HEK293T (cell line): Measurements from ENCODE around the gene GCN1.

Source experiments
- CTCF ChIA-PET: fragments of 350-600 bp; formaldehyde crosslinking; extraction: SDS; loops from one replicate; lab custom pipeline; 2021; ENCODE audit warnings: antibody characterized with exemption, inconsistent platforms; lab: Yijun Ruan, JAX
- POLR2A ChIA-PET: fragments of 350-600 bp; formaldehyde crosslinking; extraction: SDS; loops from one replicate; lab custom pipeline; 2020; ENCODE audit warnings: antibody characterized with exemption, inconsistent platforms; lab: Yijun Ruan, JAX
- DNase-seq: peaks from one replicate; pipeline ENCODE4 v3.0.0; 2012; ENCODE audit warnings: mixed read lengths; ENCODE audit errors: extremely low spot score
- ARNT ChIP-seq: fragments of 450-650 bp; IDR thresholded peaks from 2 replicates; pipeline ENCODE4 v1.6.1; 2017; ENCODE audit warnings: mild to moderate bottlenecking
- BHLHE40 ChIP-seq: fragments of 450-650 bp; IDR thresholded peaks from 2 replicates; pipeline ENCODE4 v1.6.1; 2016; ENCODE audit warnings: mild to moderate bottlenecking, moderate library complexity, borderline replicate concordance
- CTBP1 ChIP-seq: fragments of 450-650 bp; IDR thresholded peaks from 2 replicates; pipeline ENCODE4 v1.6.1; 2016; ENCODE audit warnings: borderline replicate concordance
- ELF4 ChIP-seq: fragments of 450-650 bp; IDR thresholded peaks from 2 replicates; pipeline ENCODE4 v1.6.1; 2017; ENCODE audit warnings: antibody characterized with exemption
- FOXA1 ChIP-seq: fragments of 450-650 bp; IDR thresholded peaks from 2 replicates; pipeline ENCODE4 v1.6.1; 2016; ENCODE audit warnings: mild to moderate bottlenecking
- FOXK2 ChIP-seq: fragments of 450-650 bp; IDR thresholded peaks from 2 replicates; pipeline ENCODE4 v1.6.1; 2016; ENCODE audit warnings: mild to moderate bottlenecking
- FOXM1 ChIP-seq: fragments of 450-650 bp; IDR thresholded peaks from 2 replicates; pipeline ENCODE4 v1.6.1; 2017; ENCODE audit warnings: mild to moderate bottlenecking, borderline replicate concordance
- HDGF ChIP-seq: fragments of 450-650 bp; IDR thresholded peaks from 2 replicates; pipeline ENCODE4 v1.6.1; 2017; ENCODE audit warnings: antibody characterized with exemption, borderline replicate concordance
- L3MBTL2 ChIP-seq: fragments of 450-650 bp; conservative IDR thresholded peaks from 2 replicates; pipeline ENCODE4 v1.6.1; 2016; ENCODE audit warnings: mild to moderate bottlenecking
- LEF1 ChIP-seq: fragments of 450-650 bp; IDR thresholded peaks from 2 replicates; pipeline ENCODE4 v1.6.1; 2017; ENCODE audit warnings: mild to moderate bottlenecking, borderline replicate concordance
- NFRKB ChIP-seq: fragments of 450-650 bp; IDR thresholded peaks from 2 replicates; pipeline ENCODE4 v1.6.1; 2016; ENCODE audit warnings: mild to moderate bottlenecking, moderate library complexity
- SP1 ChIP-seq: fragments of 450-650 bp; IDR thresholded peaks from 2 replicates; pipeline ENCODE4 v1.6.1; 2017
- SUZ12 ChIP-seq: fragments of 450-650 bp; IDR thresholded peaks from 2 replicates; pipeline ENCODE4 v1.6.1; 2016; ENCODE audit warnings: mild to moderate bottlenecking
- TARDBP ChIP-seq: fragments of 450-650 bp; IDR thresholded peaks from 2 replicates; pipeline ENCODE4 v1.6.1; 2016
- ZNF384 ChIP-seq: fragments of 450-650 bp; IDR thresholded peaks from 2 replicates; pipeline ENCODE4 v1.6.1; 2016
- TF ChIP-seq, protein P1 (sequence below): fragments of 450-650 bp; IDR thresholded peaks from 2 replicates; pipeline ENCODE4 v1.6.1; 2016

GCN1 gene

DNA sequence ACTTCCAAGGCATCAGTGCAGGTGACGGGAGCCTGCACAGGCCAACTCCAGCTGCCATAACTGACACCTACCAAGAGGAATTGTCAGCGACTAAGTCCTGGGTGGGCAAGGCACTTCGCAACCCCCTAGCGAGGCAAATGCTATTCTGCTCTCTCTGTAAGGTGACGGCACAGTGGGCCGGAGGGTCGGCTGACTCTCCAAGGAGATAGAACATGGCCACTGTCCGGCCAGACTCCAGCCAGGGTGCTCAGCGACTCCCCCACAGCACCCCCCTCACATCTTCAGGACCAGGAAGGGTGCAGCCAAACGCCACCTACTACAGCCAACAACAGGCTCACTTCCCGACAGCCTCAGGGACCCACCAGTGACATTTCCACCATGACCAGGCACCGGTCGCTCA is 91.1 kb downstream of the GCN1 start:
- ChIA-PET CTCF (no interaction called here), POLR2A (interaction anchor here (0.8 kb wide), 1 partner anchor 12 kb away, joined by 3 read pairs; no protein-coding TSS in a partner anchor)
- no peak for DNase-seq

DNA sequence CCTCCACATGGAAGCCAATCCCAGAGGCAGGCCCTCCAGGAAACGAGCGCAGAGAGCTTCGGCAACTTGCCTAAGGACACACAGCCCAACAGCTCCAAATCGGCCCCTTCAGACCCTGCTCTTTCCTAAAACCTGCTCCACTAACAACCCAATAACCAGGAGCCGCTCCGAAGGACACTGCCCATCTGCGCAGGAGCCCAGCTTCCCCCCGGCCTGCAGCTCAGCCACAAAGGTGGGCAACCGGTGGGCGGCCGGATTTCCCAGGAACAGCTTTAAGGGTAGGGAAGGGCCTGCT is 91.5 kb downstream of the GCN1 start:
- TF ChIP-seq, protein P1, sequence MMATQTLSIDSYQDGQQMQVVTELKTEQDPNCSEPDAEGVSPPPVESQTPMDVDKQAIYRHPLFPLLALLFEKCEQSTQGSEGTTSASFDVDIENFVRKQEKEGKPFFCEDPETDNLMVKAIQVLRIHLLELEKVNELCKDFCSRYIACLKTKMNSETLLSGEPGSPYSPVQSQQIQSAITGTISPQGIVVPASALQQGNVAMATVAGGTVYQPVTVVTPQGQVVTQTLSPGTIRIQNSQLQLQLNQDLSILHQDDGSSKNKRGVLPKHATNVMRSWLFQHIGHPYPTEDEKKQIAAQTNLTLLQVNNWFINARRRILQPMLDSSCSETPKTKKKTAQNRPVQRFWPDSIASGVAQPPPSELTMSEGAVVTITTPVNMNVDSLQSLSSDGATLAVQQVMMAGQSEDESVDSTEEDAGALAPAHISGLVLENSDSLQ: no peak
- no peak for TF ChIP-seq BHLHE40
- no peak for DNase-seq
- ChIA-PET POLR2A (interaction anchor here (0.8 to 1.2 kb wide), 2 partner anchors 13 to 14 kb away, joined by 3 to 5 read pairs; no protein-coding TSS in a partner anchor), CTCF (no interaction called here)

More for the DNA sequence above, 91.1 kb downstream of the GCN1 start:
- TF ChIP-seq SUZ12 (no peak), HDGF (no peak), FOXA1 (no peak), L3MBTL2 (no peak), ZNF384 (no peak), FOXM1 (no peak), TARDBP (no peak), CTBP1 (no peak), NFRKB (no peak), BHLHE40 (no peak), FOXK2 (no peak)
- TF ChIP-seq, protein P1: no peak

DNA sequence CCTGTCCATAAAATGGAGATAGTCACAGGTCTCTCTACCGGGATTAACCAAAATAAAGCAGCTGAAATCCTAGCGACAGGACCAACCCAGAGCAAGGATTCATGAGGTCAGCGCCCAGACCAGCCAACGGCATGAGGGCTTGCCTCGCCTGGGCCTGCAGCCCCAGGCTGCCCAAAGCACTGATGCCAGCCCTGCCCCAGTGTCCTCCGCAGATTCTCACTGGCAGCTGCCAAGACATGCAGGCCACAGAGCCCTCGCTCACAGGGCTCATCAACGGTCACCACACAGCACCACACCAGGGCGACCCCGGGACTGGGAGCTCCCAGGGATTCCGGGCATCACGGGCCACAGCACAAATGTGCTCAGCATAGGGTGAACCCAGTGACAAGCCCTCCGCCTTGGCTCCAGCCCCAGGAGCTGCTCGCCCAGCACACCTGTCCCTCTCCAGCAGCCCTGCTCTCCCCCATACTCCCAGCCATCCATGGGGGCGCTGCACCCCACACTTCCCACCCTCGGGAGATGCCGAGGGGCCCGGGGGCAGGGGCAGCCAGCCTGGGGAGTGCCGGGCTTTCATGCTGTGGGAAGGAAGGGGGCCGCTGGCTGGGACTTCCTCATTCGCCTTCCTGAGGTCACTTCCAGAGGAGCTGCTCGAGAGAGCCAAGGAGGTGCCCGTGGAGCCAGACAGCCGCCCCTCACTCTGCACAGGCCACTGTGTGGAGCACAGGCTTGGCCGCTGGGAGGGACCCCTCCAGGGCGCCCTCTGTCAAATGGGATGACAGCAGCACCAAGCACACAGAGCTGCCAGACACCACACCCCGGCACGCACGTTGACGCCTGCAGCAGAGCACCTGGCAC is 92.1 kb downstream of the GCN1 start:
- POLR2A ChIA-PET: interaction anchor here (1.2 kb wide), 1 partner anchor 15 kb away, joined by 5 read pairs; no protein-coding TSS in a partner anchor
- CTCF ChIA-PET: no interaction called here
- no peak for TF ChIP-seq SP1
- no peak for TF ChIP-seq SUZ12
- TF ChIP-seq BHLHE40: no peak
- TF ChIP-seq FOXK2: no peak
- no peak for TF ChIP-seq CTBP1
- no peak for TF ChIP-seq TARDBP
- TF ChIP-seq, protein P1: no peak
- TF ChIP-seq HDGF: no peak
- no peak for TF ChIP-seq LEF1
- TF ChIP-seq FOXA1: no peak

DNA sequence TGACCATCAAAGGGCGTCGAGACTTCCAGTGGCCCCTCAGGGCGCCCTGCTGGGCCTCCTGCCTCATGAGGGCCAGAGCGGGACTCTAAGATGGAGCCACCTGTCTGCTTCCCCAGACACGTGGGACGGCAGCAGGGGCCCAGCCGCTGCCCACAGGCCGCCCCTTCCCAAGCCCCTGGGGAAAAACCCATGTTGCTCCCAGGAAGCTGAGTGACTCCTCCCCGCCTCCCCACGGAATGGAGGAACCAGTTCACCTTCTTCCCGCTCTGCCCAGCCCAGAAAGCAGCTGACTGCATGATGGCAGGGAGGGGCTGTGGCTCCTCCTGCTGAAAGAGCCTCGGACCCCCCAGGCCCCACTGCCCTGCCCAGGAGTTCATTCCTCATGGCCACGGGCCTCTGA is 92.9 kb downstream of the GCN1 start:
- TF ChIP-seq SP1: no peak
- no peak for TF ChIP-seq LEF1
- TF ChIP-seq, protein P1: no peak
- no peak for TF ChIP-seq TARDBP
- no peak for TF ChIP-seq CTBP1
- no peak for TF ChIP-seq ZNF384
- TF ChIP-seq L3MBTL2: no peak
- TF ChIP-seq SUZ12: no peak
- ChIA-PET POLR2A (interaction anchor here (1.6 kb wide), 1 partner anchor 99 kb away, joined by 5 read pairs; the partner anchor contains the start of gene RPLP0), CTCF (no interaction called here)
- DNase-seq: no peak

More for the DNA sequence above, 92.1 kb downstream of the GCN1 start:
- DNase-seq: no peak

DNA sequence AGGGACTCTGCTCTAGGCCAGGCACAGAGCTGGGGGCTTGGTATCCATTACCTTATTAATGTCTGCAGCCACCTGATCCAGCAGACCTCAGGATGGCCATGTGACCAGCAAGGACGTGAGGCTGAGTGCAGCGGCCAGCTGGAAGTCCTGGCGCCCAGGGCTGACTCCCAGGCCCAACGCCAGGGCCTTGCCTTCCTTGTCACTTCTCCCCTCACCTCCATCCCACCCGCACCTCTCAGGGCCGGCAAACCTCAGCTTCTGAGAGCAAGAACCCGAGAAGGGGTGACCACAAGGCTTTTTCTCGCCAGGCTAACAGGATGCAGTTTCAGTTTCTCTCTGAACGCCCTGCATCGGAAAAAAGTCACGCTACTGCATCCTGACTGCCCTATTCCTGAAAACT is 93.3 kb downstream of the GCN1 start:
- ChIA-PET CTCF (interaction anchor here (1.1 kb wide), 1 partner anchor 14 kb away, joined by 4 read pairs; no protein-coding TSS in a partner anchor), POLR2A (interaction anchor here (1.3 to 1.6 kb wide), 2 partner anchors 14 to 100 kb away, joined by 3 to 5 read pairs; partner anchors contain the start of gene RPLP0)
- DNase-seq: no peak
- no peak for TF ChIP-seq FOXA1
- TF ChIP-seq NFRKB: no peak
- no peak for TF ChIP-seq FOXM1
- no peak for TF ChIP-seq ELF4
- TF ChIP-seq SP1: no peak
- TF ChIP-seq HDGF: no peak
- no peak for TF ChIP-seq BHLHE40
- TF ChIP-seq SUZ12: no peak
- TF ChIP-seq TARDBP: no peak
- no peak for TF ChIP-seq ZNF384
- no peak for TF ChIP-seq CTBP1
- TF ChIP-seq LEF1: no peak
- TF ChIP-seq L3MBTL2: no peak
- no peak for TF ChIP-seq FOXK2
- TF ChIP-seq, protein P1: no peak
- no peak for TF ChIP-seq ARNT
